Activated CD4-positive, alpha-beta T cell treated with anti-CD3 and anti-CD28 coated beads, Interleukin-2, amount 50 U/mL, for 48 hours (primary cell): ENCODE measurements around the gene EMC8.
"Not testable (repeated sequence)": the region's sequence is repeated elsewhere in the genome, so short reads cannot be mapped to it uniquely, and the experiment has no call there.

Experiments used
- DNase-seq, 2 experiments: peaks; one replicate each; pipeline ENCODE4 v3.0.0-alpha.2; 2020

Gene EMC8

DNA sequence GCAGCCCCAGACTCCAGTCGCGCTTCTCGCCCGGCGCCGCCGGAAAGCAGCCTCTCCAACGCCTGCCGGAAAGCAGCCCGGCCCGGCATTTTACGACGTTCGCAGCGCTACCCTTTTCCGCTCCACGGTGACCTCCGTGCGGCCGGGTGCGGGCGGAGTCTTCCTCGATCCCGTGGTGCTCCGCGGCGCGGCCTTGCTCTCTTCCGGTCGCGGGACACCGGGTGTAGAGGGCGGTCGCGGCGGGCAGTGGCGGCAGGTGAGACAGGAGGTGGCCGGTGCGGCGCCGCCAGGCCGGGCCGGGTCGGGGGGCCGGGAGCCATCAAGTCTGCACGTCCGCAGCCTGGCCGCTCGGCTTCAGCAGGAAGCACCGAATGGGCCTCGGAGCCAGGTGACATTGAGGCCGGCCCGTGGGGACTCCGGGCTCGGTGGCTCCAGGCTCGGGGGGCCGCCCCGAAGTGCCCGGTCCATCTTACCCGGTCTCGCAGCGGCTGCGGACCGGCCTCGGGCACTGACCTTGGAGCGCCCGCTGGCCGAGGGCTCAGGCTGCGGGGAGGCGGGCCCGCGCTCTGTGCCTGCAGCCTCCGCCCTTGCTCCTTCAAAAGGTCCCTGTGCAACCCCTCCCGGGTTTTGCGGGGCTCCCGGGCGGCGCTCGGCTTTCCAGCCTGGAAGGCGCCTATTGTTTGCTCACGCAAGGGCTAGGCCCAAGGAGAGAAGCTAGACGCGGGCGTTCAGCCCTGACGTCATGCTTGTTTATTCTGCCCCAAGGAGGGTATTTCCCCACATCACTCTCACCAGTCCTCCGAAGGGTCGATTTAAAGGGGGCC lies at the start of gene EMC8, which contains the start of gene COX4I1:
EMC8 (minus strand) TSS at position 48 of the 824 bp plus-strand sequence. CDS start 249 bp downstream, outside the sequence.
COX4I1 (plus strand) TSS at position 199 of the 824 bp plus-strand sequence. CDS start 1,511 bp downstream, outside the sequence.
- DNase-seq: peak; percentile 95

DNA sequence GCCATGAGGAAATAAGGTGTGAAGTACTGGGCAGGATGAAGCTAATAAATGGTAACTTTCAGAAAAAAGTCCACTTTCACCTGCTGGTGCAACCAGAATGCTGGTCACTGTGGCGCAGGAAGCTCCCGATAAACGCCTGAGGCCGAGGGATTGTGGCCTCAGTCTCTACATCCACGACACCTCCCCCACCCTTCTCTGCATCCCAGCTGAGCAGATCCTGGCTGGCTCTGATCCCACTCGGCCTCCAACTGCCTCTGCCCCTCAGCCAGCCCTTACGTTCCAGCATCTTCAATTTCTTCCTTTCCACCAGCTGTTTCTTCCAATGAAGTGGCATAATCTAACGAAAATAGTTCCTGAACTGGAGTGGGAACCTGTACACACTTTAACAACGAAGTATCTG lies 49.6 kb upstream of the EMC8 start:
- no peak for DNase-seq

DNA sequence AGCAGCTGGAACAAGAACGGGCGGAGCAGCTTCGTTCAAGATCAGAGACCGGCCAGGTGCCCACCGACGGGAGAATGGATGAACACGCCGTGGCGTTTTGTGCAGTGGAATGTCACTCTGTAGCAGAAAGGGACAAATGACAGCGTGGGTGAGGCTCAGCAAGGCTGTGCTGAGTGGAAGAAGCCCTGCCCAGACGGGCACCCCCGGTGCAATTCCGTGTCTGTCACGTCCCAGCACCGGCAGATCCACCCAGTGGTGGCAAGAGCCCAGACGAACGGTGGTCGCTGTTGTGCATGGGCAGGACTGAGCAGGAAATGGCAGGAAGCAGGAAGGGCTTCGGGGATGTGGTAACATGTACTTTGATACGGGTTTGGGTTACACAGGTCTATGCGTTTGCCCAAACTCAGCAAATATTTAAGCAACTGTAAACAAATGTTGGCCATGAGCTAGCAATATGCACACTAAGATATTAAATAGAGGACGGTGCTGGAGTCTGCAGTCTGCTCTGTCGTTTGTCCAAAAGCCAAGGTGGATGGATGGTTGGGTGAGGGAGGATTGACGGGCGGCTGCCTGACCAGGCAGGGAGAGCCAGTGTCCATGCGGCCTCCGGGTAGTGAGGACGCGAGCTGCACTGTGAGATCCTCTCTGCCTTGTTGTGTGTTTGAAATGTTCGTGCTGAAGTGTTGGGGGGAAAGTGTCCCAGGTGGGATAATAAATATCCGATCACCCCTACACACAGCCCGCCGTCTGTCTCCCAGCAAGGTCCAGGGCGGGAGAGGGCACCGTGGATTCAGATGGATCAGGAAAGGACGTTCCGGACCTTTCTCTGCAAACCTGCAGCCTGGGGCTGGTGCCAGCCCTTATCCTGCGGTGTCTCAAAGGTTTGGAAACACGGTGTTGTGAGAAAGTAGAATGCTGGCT lies 48.6 kb upstream of the EMC8 start:
- DNase-seq: no peak

DNA sequence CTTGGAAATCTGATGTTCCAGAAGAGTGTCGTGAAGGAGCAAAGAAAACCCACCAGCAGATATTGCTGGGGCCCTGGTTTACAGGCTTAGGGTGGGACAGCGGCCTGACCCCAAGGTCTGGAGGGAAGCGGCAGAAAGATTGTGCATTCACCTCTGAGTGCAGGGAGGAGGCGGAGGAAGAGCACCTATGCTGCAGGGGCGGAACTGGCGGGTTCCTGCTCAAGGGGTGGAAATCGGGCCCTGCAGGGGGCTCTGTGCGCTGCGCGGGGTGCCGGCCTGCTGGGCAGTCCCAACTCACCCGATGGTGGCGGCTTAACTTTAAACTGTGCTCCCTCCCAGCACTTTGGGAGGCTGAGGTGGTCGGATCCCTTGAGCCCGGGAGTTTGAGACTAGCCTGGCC lies 47.7 kb upstream of the EMC8 start:
- no peak for DNase-seq

DNA sequence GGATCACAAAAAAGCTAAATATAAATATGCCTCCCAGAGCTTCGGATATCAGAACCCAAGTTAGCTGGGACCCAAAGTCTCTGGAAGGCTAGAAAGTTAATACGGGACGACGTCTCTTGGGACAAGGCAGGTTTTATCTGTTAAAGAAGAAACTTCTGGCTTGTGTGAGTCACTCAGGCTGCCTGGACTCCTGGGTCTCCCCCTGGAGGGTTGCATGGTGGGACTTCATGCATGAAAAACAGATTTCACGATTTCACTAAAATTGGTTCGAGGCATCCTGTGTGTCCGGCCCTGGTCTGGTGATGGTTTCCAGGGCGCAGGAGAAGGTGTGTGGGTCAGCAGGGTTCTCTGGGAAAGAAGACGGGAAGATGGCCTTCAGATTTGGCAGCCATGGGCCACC lies 47.1 kb upstream of the EMC8 start:
- DNase-seq: no peak

DNA sequence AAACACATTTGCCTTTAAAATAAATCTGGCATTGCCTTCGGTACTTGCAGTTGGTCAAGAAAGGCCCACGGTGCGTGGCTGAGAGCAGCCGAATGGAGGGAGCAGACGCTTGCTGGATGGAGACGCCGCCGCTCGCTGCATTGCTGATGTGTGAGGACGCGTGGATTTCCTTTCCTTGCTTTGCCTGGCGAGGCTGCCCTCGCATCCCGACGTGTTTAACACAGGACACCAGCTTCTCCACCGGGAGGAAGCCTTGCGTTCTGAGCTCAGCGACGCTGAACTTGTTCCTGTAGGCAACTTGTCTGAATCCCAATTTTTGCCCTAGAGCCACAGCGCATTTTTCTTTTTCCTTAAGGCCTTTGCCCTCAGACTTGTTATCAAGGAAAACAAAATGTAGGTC lies 45.9 kb upstream of the EMC8 start:
- DNase-seq: no peak

DNA sequence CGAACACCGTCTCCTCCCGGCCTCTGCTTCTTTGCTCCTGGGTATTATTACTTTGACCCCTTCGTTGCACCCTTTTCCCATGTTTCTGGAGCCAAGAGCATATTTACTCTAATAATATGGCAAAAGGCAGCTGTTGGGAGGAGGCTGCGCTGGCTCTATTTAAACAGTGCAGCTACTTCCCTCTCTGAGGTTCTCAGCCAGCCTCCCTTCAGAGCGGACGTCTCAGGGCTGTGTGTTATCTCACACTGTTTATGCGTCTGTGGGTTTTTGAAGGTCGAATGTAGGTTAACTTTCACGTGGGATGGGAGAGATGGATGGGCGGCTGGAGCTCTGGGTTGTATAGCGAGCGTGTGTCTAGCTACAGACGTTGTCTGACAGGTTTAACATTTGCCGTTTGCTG lies 45.4 kb upstream of the EMC8 start:
- no peak for DNase-seq

DNA sequence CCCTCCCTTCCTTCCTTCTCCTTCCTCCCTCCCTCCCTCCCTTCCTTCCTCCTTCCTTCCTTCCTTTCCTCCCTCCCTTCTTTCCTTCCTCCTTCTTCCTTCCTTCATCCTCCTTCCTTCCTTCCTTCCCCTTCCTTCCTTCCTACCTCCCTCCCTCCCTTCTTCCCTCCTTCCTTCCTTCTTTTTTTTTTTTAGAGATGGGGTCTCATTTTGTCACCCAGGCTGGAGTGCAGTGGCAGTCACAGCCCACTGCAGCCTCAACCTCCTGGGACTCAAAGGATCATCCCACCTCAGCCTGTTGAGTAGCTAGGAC lies 44.8 kb upstream of the EMC8 start:
- DNase-seq: no peak

DNA sequence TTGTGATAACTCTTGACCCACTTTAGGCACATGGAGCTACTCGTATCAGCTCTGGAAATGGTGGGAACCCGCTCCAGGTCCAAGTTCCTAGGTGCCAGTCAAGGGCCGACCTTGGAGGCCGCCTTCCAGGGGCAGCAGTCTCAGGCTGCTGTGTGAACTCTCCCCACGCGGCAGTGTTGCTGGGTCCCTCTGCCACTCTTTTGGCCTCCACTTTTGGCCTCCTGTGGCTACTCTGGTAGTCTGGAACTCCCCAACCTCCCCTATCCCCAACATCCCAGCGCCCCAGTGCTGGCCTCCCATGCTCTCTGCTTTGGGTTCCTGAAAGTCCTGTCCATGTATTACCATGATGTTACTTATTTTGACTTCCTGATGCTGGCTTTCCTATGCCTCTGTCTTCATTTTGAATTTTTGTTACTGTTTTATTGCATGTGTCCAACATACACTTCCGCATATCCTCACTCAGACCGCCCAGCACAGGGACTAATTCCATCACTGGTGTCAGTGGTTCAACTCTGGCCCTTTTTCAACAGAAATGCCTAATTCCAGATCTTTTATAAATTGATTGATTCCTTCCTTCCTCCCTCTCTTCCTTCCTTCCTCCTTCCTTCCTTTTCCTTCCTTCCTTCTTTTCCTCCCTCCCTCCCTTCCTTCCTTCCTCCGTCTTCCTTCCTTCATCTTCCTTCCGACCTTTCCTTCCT lies 44.3 kb upstream of the EMC8 start:
- DNase-seq: no peak

DNA sequence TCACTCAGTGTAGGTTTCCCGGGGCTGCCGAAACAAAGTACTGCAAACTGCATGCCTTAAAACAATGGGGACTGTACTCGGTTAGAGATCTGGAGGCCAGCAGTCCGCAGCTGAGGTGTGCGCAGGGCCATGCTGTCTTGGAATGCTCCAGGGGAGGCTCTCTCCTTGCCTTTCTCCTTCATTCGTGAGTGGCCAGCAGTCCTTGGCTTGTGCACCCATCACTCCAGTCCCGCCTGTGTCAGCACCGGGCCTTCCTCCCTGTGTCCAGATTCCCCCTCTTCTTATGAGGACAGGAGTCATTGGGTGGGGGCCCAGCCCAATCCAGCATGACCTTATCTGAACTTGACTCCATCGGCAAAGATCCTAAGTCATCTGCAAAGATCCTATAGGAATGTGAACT lies 43.5 kb upstream of the EMC8 start:
- DNase-seq: no peak

DNA sequence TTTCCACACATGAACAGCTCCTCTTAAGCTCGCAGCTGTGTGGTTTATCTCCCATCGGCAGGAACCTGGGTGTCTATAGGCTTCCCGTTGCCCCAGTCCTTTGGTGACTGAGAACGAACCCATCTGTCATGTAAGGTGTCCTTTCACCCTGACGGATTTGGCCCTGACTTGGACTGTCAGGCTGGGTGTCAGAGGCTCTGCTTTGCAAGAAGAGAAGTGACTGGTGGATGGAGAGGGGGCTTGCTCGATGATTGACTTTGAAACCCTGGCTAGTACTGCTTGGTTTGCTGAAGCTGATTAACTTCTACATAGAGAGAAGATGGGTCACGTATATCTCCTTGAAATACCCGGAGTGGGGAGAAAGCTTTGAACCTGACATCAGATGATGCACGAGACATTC lies 43.1 kb upstream of the EMC8 start:
- DNase-seq: no peak

DNA sequence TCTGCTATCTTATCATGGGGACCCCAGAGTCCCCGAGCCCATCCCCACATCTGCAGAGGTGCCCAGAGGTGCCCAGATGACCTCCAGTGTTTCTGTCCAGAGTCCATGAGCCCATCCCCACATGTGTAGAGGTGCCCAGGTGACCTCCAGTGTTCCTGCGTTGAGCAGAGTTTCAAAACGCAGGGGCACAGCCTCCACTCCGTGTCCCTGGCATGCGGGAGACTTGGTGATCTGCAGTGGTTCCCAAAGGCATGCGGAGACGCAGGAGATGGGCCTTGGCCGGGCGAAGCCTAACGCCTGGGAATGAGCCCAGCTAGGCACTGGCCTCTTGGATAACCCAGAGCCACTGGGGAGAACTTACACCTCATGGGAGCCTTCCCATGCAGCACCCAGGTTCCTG lies 41.5 kb upstream of the EMC8 start:
- no peak for DNase-seq

DNA sequence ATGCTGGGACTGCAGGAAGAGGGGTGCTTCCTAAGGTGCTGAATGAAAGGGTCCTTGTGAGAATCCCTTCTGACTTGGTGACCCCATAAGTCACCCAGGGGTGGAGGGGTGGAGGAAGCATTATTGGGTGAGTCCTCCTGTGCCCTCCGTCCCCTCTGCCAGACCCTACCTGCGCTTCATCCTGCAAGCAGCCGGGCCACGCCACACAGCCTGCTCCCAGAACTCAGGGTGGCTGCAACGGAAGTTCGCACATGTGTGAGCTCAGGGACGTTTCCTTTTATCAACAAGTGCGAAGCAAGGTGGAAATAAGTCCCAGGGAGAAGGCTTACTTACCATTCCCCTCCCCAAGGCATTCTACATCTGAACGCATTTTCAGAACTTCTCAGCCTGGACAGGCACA lies 41.1 kb upstream of the EMC8 start:
- DNase-seq: no peak

DNA sequence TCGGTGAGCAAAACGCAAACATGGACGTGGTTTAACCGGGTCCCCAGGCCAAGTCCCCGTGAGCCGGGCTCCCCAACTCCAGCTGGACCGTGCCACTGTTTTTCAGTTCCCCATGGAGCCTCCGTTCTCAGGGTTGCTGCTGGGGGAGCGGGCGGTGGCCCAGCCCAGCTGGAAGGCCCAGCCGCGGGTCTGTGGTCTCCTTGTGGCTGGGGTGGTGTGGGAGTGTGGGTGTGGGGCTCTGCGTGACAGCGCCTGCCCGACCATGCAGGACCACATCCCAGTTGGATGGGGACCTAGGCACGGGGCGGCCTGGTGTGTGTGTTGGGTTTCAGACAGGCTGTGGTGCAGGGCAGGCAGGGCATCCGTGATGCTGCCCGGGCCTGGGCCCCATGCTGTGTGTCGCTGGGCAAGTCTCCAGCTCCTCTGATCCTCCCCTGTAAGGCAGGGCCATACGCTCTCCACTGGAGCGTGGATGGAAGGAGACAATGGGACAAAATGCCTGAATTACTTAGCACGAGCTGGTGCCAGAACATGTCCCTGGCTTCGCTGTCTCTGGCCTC lies 40.4 kb upstream of the EMC8 start:
- no peak for DNase-seq

DNA sequence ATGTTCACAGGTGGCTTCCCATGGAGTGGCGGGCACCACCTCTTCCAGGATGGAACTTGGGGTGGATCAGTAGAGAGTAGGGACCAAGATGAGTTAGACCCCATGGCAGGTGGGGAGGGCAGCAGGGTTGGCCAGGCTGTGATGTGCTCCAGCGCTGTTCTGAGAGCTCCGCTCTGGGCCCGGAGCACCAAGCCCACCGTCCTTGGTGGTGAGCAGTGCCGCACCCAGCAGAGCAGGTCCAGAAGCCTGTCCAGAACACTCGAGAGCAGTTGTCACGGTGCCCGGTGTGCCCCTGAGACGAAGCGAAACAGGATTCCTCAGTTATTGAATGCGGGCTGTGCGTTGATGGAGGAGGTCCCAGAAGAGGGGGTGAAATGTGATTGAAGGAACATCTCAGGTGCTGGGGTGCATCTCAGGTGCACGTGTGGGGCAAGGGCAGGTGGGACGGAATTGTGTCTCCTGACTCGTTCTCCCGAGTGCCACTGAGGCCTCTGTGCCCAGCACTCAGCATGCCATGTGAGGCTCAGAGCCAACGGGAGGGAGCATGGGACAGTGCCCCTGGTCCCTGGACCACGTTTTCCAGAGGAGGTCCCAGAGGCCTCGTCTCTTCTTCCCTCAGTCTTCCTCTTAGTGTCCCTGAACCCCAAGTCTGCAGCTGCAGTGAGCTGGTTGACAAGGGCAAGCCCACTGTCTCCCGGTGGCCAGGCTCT lies 39.7 kb upstream of the EMC8 start:
- DNase-seq: no peak

DNA sequence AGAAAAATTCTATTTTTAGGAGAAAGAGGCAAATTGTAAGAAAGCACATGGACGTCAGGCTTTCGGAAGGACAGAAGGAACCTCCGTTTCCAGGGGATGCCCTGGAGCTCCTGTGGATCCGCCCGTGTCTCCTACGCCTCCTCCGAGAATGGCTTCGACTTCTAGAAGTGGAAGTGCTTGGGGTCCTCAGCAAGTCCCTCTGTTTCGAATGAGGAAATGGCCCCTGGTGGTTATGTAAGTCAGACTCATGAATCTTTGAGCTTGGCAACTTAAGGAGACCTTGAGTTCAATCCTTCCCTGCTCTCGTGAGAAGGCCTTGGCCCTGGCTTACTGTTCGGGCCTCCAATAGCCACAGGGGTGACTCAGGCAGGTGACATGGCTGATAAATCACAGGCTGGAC lies 39.0 kb upstream of the EMC8 start:
- no peak for DNase-seq

DNA sequence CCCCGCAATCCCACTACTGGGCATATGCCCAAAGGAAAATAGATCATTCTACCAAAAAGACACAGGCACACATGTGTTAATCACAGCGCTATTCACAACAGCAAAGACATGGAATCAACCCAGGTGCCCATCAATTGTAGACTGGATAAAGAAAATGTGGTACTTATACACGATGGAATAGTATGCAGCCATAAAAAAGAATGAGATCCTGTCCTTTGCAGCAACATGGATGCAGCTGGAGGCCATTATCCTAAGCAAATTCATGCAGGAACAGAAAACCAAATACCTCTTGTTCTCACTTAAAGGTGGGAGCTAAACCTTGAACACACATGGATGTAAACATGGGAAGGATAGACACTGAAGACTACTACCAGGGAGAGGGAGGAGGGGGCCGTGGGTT lies 38.3 kb upstream of the EMC8 start:
- DNase-seq: not testable (repeated sequence)

DNA sequence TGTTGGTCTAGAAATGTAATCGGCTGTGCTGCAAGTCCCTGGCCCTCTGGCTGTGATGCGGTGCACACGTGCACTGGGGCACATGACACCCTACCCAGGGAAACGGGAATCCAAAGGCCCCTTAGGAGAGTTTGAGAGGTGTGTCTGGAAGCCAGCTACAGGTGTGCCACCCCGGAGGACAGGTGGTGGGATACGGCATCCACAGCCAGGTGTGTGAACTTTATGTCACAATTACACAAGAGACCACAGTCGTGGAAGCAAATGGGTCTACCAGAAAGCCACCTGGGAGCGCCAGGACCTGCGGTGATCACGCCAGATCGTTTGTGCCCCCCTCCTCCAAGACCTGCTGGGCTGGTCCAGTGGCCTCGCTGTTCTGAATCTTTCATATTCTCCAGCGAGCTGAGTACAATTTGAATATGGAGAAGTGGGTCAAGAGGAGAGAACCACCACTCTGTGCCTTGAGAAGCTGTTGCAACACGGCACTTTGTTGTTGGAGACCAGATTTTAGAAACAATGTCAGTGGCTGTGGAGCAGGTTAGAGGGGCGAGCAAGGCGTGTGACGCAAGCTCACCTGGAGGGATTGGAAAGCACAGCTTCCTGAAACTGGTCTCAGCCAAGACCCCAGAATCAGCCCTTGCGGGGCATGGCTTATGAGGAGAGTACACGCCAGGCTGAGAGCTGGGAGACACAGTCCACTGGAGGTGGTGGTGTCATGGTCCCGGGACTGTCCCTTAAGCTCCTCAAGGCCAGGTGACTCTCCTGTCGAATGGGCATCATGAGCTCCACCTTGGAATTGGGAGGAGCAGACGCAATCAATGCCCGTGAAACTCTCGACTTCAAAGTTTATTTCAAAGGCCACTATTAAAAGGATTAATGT lies 37.6 kb upstream of the EMC8 start:
- DNase-seq: no peak

DNA sequence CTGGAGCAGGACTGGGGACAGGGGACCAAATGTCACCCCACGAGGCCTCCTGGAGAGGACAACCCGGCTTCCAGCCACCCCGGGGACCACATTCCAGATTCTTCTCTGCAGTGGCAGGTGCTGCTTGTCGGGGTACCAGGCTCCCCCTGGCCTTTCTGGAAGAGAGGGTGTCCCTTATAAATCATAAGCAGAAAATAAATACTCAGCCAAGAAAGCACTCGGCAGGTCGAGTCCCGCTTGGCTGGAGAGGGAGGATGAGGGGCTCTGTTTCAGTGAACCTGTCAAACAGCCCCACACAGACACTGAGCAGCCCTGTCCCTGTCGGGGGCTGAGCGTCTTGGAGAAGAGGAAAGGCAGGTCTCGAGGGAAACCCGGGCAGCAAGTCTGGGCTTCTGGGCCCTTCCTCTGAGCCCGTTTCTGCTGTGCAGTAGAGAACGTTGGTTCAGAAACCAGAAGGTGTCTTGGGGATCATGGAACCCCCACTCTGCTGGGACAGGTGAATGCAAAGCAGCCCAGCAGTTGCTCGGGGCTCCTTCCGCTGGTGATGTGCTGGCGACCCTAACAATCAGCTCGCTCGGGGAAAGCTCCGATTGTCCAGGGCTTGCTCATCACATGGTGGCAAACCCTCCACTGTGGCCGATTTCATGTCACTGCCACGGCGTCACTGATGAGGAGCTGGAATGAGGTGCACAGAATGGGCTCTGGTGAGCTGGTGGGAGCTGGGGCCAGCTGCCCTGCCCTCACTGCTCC lies 36.8 kb upstream of the EMC8 start:
- no peak for DNase-seq

DNA sequence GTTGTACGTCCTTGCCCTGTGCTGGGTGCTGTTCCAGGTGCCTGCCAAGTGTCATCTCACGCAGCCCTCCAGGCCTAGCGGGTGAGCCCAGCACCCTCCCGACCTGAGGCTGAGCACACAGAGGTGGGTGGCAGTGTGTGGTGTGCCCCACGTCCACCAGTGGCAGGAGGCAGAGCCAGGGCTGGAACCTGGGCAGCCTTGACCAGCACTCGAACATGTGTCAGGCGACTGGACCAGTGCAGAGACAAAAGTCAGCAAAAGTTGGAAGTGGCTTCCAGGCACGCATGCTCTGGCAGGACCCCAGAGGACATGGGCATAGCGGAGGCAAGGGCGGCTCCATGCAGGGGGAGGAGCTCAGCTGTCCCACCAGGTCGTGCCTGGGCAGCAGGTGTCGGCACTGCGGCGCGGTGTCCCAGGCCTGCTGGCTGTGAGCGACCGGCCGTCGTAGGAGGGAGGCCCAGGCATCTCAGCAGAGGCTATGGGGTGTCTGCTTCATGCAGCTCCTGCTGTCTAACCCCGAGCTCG lies 35.9 kb upstream of the EMC8 start:
- no peak for DNase-seq
